ENCODE data around the gene ITPR2.

GRCh38 chr12:26319511-26319910 lies 513.5 kb downstream of the ITPR2 start:
- no peak for TF ChIP-seq POLR2A (IDR thresholded peaks at IDR 0.05)
- TF ChIP-seq CTCF (IDR thresholded peaks at IDR 0.05) = no peak

Measured in adrenal gland (tissue), 5 donors.